Measurements from ENCODE around the gene NPPC.
"Not testable (repeated sequence)": the region's sequence is repeated elsewhere in the genome, so short reads cannot be mapped to it uniquely, and the experiment has no call there.

- TF ChIP-seq, protein P1, sequence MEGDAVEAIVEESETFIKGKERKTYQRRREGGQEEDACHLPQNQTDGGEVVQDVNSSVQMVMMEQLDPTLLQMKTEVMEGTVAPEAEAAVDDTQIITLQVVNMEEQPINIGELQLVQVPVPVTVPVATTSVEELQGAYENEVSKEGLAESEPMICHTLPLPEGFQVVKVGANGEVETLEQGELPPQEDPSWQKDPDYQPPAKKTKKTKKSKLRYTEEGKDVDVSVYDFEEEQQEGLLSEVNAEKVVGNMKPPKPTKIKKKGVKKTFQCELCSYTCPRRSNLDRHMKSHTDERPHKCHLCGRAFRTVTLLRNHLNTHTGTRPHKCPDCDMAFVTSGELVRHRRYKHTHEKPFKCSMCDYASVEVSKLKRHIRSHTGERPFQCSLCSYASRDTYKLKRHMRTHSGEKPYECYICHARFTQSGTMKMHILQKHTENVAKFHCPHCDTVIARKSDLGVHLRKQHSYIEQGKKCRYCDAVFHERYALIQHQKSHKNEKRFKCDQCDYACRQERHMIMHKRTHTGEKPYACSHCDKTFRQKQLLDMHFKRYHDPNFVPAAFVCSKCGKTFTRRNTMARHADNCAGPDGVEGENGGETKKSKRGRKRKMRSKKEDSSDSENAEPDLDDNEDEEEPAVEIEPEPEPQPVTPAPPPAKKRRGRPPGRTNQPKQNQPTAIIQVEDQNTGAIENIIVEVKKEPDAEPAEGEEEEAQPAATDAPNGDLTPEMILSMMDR (IDR thresholded peaks at IDR 0.05): not testable (repeated sequence)
- TF ChIP-seq EP300 (IDR thresholded peaks at IDR 0.05; ENCODE audit: low read depth); POLR2A (IDR thresholded peaks at IDR 0.05): not testable (repeated sequence)
Measured at GRCh38 chr2:231880371-231880770, 45.8 kb downstream of the NPPC start.

All from transverse colon (tissue), 3 donors.